ENCODE results near the gene AKAP4. TPM values are rescaled to one million over a fixed set of nuclear protein-coding genes. Genes with fewer than 3 reads are reported as not detected.

Gene AKAP4, protein sequence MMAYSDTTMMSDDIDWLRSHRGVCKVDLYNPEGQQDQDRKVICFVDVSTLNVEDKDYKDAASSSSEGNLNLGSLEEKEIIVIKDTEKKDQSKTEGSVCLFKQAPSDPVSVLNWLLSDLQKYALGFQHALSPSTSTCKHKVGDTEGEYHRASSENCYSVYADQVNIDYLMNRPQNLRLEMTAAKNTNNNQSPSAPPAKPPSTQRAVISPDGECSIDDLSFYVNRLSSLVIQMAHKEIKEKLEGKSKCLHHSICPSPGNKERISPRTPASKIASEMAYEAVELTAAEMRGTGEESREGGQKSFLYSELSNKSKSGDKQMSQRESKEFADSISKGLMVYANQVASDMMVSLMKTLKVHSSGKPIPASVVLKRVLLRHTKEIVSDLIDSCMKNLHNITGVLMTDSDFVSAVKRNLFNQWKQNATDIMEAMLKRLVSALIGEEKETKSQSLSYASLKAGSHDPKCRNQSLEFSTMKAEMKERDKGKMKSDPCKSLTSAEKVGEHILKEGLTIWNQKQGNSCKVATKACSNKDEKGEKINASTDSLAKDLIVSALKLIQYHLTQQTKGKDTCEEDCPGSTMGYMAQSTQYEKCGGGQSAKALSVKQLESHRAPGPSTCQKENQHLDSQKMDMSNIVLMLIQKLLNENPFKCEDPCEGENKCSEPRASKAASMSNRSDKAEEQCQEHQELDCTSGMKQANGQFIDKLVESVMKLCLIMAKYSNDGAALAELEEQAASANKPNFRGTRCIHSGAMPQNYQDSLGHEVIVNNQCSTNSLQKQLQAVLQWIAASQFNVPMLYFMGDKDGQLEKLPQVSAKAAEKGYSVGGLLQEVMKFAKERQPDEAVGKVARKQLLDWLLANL
- polyA plus RNA-seq (2013, experiment 1 of 2), result not detected
- not detected for polyA plus RNA-seq (2013, experiment 2 of 2)

DNA sequence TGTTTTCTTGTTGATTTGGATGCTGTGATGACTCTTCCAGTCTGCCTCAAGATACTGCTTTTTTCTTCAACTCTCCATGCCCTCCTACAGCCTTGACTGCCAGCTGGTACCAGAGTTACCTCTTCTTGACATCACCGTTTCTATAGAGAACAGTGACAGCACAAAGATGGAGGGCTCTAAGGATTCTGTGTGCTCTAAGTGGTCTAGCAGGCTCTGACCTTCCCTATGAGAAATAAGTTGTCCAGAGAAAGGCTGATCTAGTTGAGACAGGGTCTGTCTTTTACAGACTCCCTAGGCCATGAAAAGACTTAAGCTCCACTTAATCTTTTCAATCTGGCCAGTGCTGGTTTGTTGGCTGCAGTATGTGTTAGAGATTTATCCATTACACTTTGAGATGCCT is at the start of gene AKAP4:
Gene AKAP4 (minus strand): TSS at position 101 of the 400 bp plus-strand sequence. CDS start 118 bp downstream, outside the sequence.
- no peak within 1 kb of the TSS for H3K9ac ChIP-seq (ENCODE audit: low read length)
- no peak within 1 kb of the TSS for H3K4ac ChIP-seq (ENCODE audit: low read depth in 1 of 2, low read length in 2 of 2)
- H3K27me3 ChIP-seq (ENCODE audit: control insufficient read depth in 1 of 2, insufficient read depth in 1 of 2, low read length in 2 of 2), result peaks cover 0 to 13% of the 10 kb centered on the region in 2 experiments
- H3K14ac ChIP-seq (ENCODE audit: low read length in 2 of 2), result no peak within 1 kb of the TSS
- H3K27ac ChIP-seq (ENCODE audit: low read length, poor library complexity, severe bottlenecking), result no peak within 1 kb of the TSS
- no peak within 1 kb of the TSS for H3K4me3 ChIP-seq (ENCODE audit: insufficient read depth in 1 of 2, low read depth in 1 of 2, low read length in 2 of 2)
- no peak within 1 kb of the TSS for H4K8ac ChIP-seq (ENCODE audit: low read length)
- H2AFZ ChIP-seq (ENCODE audit: low read depth, low read length), result no peak within 1 kb of the TSS
- H2BK120ac ChIP-seq (ENCODE audit: low read depth, low read length), result no peak within 1 kb of the TSS
- H3K4me2 ChIP-seq (ENCODE audit: low read length, poor library complexity, severe bottlenecking), result no peak within 1 kb of the TSS
- no peak for DNase-seq
- no peak within 1 kb of the TSS for H3K23ac ChIP-seq (ENCODE audit: low read length in 2 of 2)
- no peak within 1 kb of the TSS for H3K18ac ChIP-seq (ENCODE audit: low read depth in 1 of 2, low read length in 2 of 2)
- 100% methylated on average over 1 of the region's 1 CpG for WGBS
- no peaks in the 10 kb centered on the region for H3K79me1 ChIP-seq (replicated peaks; ENCODE audit: low read length, poor library complexity, severe bottlenecking)
- H3K4me1 ChIP-seq (ENCODE audit: control insufficient read depth, insufficient read depth, low read depth, low read length), result no peaks in the 10 kb centered on the region
- no peaks in the 10 kb centered on the region for H3K36me3 ChIP-seq (ENCODE audit: control insufficient read depth in 1 of 2, insufficient read depth in 2 of 2, low read depth in 1 of 2, low read length in 2 of 2)
- no peak within 1 kb of the TSS for H2AK5ac ChIP-seq (ENCODE audit: low read length, severe bottlenecking)
- H2BK12ac ChIP-seq (ENCODE audit: low read length in 2 of 2), result no peak within 1 kb of the TSS
- H4K91ac ChIP-seq (ENCODE audit: low read length), result no peak within 1 kb of the TSS
- H2BK15ac ChIP-seq (ENCODE audit: low read depth, poor library complexity, severe bottlenecking), result no peak within 1 kb of the TSS
- H3K9me3 ChIP-seq (ENCODE audit: control insufficient read depth, low read length), result no peaks in the 10 kb centered on the region
- no peak within 1 kb of the TSS for H2BK5ac ChIP-seq (ENCODE audit: low read depth, low read length, poor library complexity, severe bottlenecking)

DNA sequence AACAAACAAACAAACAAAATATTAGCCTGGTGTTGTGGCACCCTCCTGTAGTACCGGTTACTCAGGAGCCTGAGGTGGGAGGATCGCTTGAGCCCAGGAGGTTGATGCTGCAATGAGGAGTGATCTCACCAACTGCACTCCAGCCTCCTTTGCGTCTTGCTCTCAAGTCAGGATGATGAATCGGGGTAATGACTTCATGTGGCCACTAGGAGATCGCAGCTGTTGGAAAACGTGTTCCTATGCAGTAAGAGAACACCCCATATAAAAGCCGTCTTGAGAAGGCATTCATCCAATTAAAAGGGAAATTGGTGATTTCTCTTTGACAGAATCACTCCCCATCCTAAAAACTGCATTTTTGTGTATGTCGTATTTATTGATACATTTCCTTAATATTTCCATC is 10.7 kb upstream of the AKAP4 start:
- H3K27ac ChIP-seq (ENCODE audit: low read length, poor library complexity, severe bottlenecking), result no peak overlapping the region
- H4K91ac ChIP-seq (ENCODE audit: low read length), result no peak overlapping the region
- 56% methylated on average over 3 of the region's 8 CpGs for WGBS
- H3K27me3 ChIP-seq (ENCODE audit: control insufficient read depth in 1 of 2, insufficient read depth in 1 of 2, low read length in 2 of 2), result peaks cover 0 to 3% of the 10 kb centered on the region in 2 experiments
- H3K18ac ChIP-seq (ENCODE audit: low read depth in 1 of 2, low read length in 2 of 2), result no peak overlapping the region
- H3K79me1 ChIP-seq (replicated peaks; ENCODE audit: low read length, poor library complexity, severe bottlenecking), result no peaks in the 10 kb centered on the region
- H2AK5ac ChIP-seq (ENCODE audit: low read length, severe bottlenecking), result no peak overlapping the region
- no peak overlapping the region for H3K23ac ChIP-seq (ENCODE audit: low read length in 2 of 2)
- H2AFZ ChIP-seq (ENCODE audit: low read depth, low read length), result no peak overlapping the region
- no peak overlapping the region for H3K4me2 ChIP-seq (ENCODE audit: low read length, poor library complexity, severe bottlenecking)
- H2BK5ac ChIP-seq (ENCODE audit: low read depth, low read length, poor library complexity, severe bottlenecking), result no peak overlapping the region
- no peaks in the 10 kb centered on the region for H3K4me1 ChIP-seq (ENCODE audit: control insufficient read depth, insufficient read depth, low read depth, low read length)
- H4K8ac ChIP-seq (ENCODE audit: low read length), result no peak overlapping the region
- H3K4me3 ChIP-seq (ENCODE audit: insufficient read depth in 1 of 2, low read depth in 1 of 2, low read length in 2 of 2), result no peak overlapping the region
- no peaks in the 10 kb centered on the region for H3K9me3 ChIP-seq (ENCODE audit: control insufficient read depth, low read length)
- H3K4ac ChIP-seq (ENCODE audit: low read depth in 1 of 2, low read length in 2 of 2), result no peak overlapping the region
- DNase-seq, result no peak
- H3K14ac ChIP-seq (ENCODE audit: low read length in 2 of 2), result no peak overlapping the region
- no peaks in the 10 kb centered on the region for H3K36me3 ChIP-seq (ENCODE audit: control insufficient read depth in 1 of 2, insufficient read depth in 2 of 2, low read depth in 1 of 2, low read length in 2 of 2)
- H2BK12ac ChIP-seq (ENCODE audit: low read length in 2 of 2), result no peak overlapping the region
- H2BK120ac ChIP-seq (ENCODE audit: low read depth, low read length), result no peak overlapping the region
- H2BK15ac ChIP-seq (ENCODE audit: low read depth, poor library complexity, severe bottlenecking), result no peak overlapping the region
- H3K9ac ChIP-seq (ENCODE audit: low read length), result no peak overlapping the region

DNA sequence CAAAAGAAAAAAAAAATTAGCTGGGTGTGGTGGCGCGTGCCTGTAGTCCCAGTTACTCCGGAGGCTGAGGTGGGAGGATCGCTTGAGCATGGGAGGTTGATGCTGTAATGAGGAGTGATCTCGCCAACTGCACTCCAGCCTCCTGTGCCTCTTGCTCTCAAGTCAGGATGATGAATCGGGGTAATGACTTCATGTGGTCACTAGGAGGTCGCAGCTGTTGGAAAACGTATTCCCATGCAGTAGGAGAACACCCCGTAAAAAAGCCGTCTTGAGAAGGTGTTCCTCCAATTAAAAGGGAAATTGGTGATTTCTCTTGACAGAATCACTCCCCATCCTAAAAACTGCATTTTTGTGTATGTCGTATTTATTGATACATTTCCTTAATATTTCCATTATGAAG is 5.9 kb upstream of the AKAP4 start:
- Histone ChIP-seq H4K91ac (ENCODE audit: low read length) (no peak overlapping the region), H3K4ac (ENCODE audit: low read depth in 1 of 2, low read length in 2 of 2) (no peak overlapping the region), H3K27ac (ENCODE audit: low read length, poor library complexity, severe bottlenecking) (no peak overlapping the region), H3K27me3 (ENCODE audit: control insufficient read depth in 1 of 2, insufficient read depth in 1 of 2, low read length in 2 of 2) (peaks cover 0 to 3% of the 10 kb centered on the region in 2 experiments), H3K9me3 (ENCODE audit: control insufficient read depth, low read length) (no peaks in the 10 kb centered on the region), H2AFZ (ENCODE audit: low read depth, low read length) (no peak overlapping the region), H3K18ac (ENCODE audit: low read depth in 1 of 2, low read length in 2 of 2) (no peak overlapping the region), H4K8ac (ENCODE audit: low read length) (no peak overlapping the region), H3K23ac (ENCODE audit: low read length in 2 of 2) (no peak overlapping the region), H3K14ac (ENCODE audit: low read length in 2 of 2) (no peak overlapping the region), H3K4me2 (ENCODE audit: low read length, poor library complexity, severe bottlenecking) (no peak overlapping the region), H2AK5ac (ENCODE audit: low read length, severe bottlenecking) (no peak overlapping the region), H2BK15ac (ENCODE audit: low read depth, poor library complexity, severe bottlenecking) (no peak overlapping the region), H3K9ac (ENCODE audit: low read length) (no peak overlapping the region), H2BK120ac (ENCODE audit: low read depth, low read length) (no peak overlapping the region), H2BK12ac (ENCODE audit: low read length in 2 of 2) (no peak overlapping the region), H3K79me1 (replicated peaks; ENCODE audit: low read length, poor library complexity, severe bottlenecking) (no peaks in the 10 kb centered on the region), H3K4me3 (ENCODE audit: insufficient read depth in 1 of 2, low read depth in 1 of 2, low read length in 2 of 2) (no peak overlapping the region), H3K4me1 (ENCODE audit: control insufficient read depth, insufficient read depth, low read depth, low read length) (no peaks in the 10 kb centered on the region), H3K36me3 (ENCODE audit: control insufficient read depth in 1 of 2, insufficient read depth in 2 of 2, low read depth in 1 of 2, low read length in 2 of 2) (no peaks in the 10 kb centered on the region), H2BK5ac (ENCODE audit: low read depth, low read length, poor library complexity, severe bottlenecking) (no peak overlapping the region)
- 94% methylated on average over 3 of the region's 11 CpGs for WGBS
- no peak for DNase-seq

DNA sequence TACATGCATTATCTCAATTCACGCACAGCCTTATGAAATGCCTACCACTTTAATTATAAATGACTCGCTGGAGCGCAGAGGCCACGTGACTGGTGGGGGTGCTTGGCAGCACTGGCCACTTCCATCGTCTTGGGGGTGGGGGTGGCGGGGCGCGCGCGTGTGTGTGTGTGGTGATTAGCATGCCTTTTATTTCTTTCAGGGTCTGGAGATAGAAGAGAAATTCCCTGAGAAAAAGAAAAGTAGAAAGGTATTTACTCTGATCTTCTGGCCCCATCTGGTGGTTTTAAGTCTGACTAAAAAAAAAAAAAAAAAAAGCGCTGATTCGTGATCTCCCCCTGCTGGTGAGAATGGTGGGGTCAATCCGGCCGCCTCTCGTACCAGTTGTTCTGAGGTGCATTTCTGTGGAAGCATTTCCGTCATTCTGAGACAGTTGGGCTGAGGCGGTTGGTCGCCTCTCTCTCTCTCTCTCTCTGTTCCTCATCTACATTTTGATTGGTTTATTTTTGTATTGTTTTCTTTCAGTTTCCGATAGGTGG is 3.6 kb upstream of the AKAP4 start, which contains the start of gene CCNB3:
Gene CCNB3 (plus strand): TSS at position 402 of the 536 bp plus-strand sequence. CDS start 80,399 bp downstream, outside the sequence.
- Histone ChIP-seq H3K18ac (ENCODE audit: low read depth in 1 of 2, low read length in 2 of 2) (no peak within 1 kb of the TSS), H4K8ac (ENCODE audit: low read length) (no peak within 1 kb of the TSS)
- WGBS, result 2% methylated on average over 13 of the region's 19 CpGs

More for the DNA sequence above, 3.6 kb upstream of the AKAP4 start, which contains the start of gene CCNB3:
- Histone ChIP-seq H3K23ac (ENCODE audit: low read length in 2 of 2) (no peak within 1 kb of the TSS), H3K9ac (ENCODE audit: low read length) (peak within 1 kb of the TSS; percentile 83), H3K4ac (ENCODE audit: low read depth in 1 of 2, low read length in 2 of 2) (no peak within 1 kb of the TSS), H3K14ac (ENCODE audit: low read length in 2 of 2) (no peak within 1 kb of the TSS), H3K9me3 (ENCODE audit: control insufficient read depth, low read length) (no peaks in the 10 kb centered on the region), H3K79me1 (replicated peaks; ENCODE audit: low read length, poor library complexity, severe bottlenecking) (no peaks in the 10 kb centered on the region), H3K27me3 (ENCODE audit: control insufficient read depth in 1 of 2, insufficient read depth in 1 of 2, low read length in 2 of 2) (peaks cover 0 to 3% of the 10 kb centered on the region in 2 experiments), H2AFZ (ENCODE audit: low read depth, low read length) (peak within 1 kb of the TSS; percentile 42), H2BK120ac (ENCODE audit: low read depth, low read length) (no peak within 1 kb of the TSS), H3K4me1 (ENCODE audit: control insufficient read depth, insufficient read depth, low read depth, low read length) (no peaks in the 10 kb centered on the region), H3K4me2 (ENCODE audit: low read length, poor library complexity, severe bottlenecking) (peak within 1 kb of the TSS; percentile 28), H2AK5ac (ENCODE audit: low read length, severe bottlenecking) (no peak within 1 kb of the TSS), H3K4me3 (ENCODE audit: insufficient read depth in 1 of 2, low read depth in 1 of 2, low read length in 2 of 2) (peak within 1 kb of the TSS in 1 of 2 experiments; percentile 62), H2BK5ac (ENCODE audit: low read depth, low read length, poor library complexity, severe bottlenecking) (no peak within 1 kb of the TSS), H2BK12ac (ENCODE audit: low read length in 2 of 2) (no peak within 1 kb of the TSS), H3K27ac (ENCODE audit: low read length, poor library complexity, severe bottlenecking) (no peak within 1 kb of the TSS), H3K36me3 (ENCODE audit: control insufficient read depth in 1 of 2, insufficient read depth in 2 of 2, low read depth in 1 of 2, low read length in 2 of 2) (no peaks in the 10 kb centered on the region), H2BK15ac (ENCODE audit: low read depth, poor library complexity, severe bottlenecking) (no peak within 1 kb of the TSS), H4K91ac (ENCODE audit: low read length) (no peak within 1 kb of the TSS)
- peak; percentile 78 for DNase-seq

Measured in mesenchymal stem cell (in vitro differentiated cells and primary cell).